22Rv1 (cell line): Measurements from ENCODE around the gene TWF1.

Experiments
- CTCF ChIP-seq: fragments of 450-650 bp; IDR thresholded peaks from 2 replicates; pipeline ENCODE4 v1.5.1; 2017; ENCODE audit warnings: mild to moderate bottlenecking
- ZFX ChIP-seq: fragments of 450-650 bp; IDR thresholded peaks from 2 replicates; pipeline ENCODE4 v1.6.1; 2017; ENCODE audit warnings: antibody characterized with exemption, borderline replicate concordance

- TF ChIP-seq CTCF = peak; percentile 56
- TF ChIP-seq ZFX = no peak
Observed at GRCh38 chr12:43805860-43806736, at the start of gene TWF1.
